Activated naive CD8-positive, alpha-beta T cell treated with anti-CD3 and anti-CD28 coated beads, Interleukin-2, amount 50 U/mL, for 24 hours (primary cell): Measurements from ENCODE around the gene CDRT4.

Experiments
- ATAC-seq: fragments of 150-1000 bp; cut with Tn5 transposase; one replicate; pipeline ENCODE4 v1.10.0; 2021
- DNase-seq: peaks from one replicate; pipeline ENCODE4 v3.0.0; 2021
- H3K27ac Mint-ChIP-seq: one replicate; pipeline ENCODE4 v1.8.0; 2021; ENCODE audit warnings: mild to moderate bottlenecking, mixed read lengths
- H3K27me3 Mint-ChIP-seq: one replicate; pipeline ENCODE4 v1.8.0; 2021; ENCODE audit warnings: mixed read lengths
- H3K36me3 Mint-ChIP-seq: one replicate; pipeline ENCODE4 v1.8.0; 2021; ENCODE audit warnings: low read depth, mixed read lengths
- H3K4me1 Mint-ChIP-seq: one replicate; pipeline ENCODE4 v1.8.0; 2021; ENCODE audit warnings: mixed read lengths
- H3K4me3 Mint-ChIP-seq: one replicate; pipeline ENCODE4 v1.8.0; 2021; ENCODE audit warnings: mild to moderate bottlenecking, moderate library complexity, mixed read lengths
- H3K9me3 Mint-ChIP-seq: one replicate; pipeline ENCODE4 v1.8.0; 2021; ENCODE audit warnings: mixed read lengths

CDRT4 gene

GRCh38 chr17:15438491-15439105 is 28.8 kb downstream of the CDRT4 start:
- Mint-ChIP-seq H3K36me3 (peaks cover 42% of the 10 kb centered on the region), H3K4me3 (no peak overlapping the region), H3K9me3 (peaks cover 6% of the 10 kb centered on the region), H3K4me1 (peaks cover 6% of the 10 kb centered on the region), H3K27me3 (no peaks in the 10 kb centered on the region), H3K27ac (no peak overlapping the region)
- ATAC-seq: no peak
- no peak for DNase-seq

- peaks cover 38% of the 10 kb centered on the region for H3K36me3 Mint-ChIP-seq
- H3K27me3 Mint-ChIP-seq: no peaks in the 10 kb centered on the region
- no peak overlapping the region for H3K4me3 Mint-ChIP-seq
- H3K4me1 Mint-ChIP-seq: peaks cover 6% of the 10 kb centered on the region
- H3K27ac Mint-ChIP-seq: no peak overlapping the region
- ATAC-seq (no peak), DNase-seq (no peak)
- peaks cover 6% of the 10 kb centered on the region for H3K9me3 Mint-ChIP-seq
These were observed 30.2 kb downstream of the CDRT4 start for GRCh38 chr17:15437303-15437635.

DNA sequence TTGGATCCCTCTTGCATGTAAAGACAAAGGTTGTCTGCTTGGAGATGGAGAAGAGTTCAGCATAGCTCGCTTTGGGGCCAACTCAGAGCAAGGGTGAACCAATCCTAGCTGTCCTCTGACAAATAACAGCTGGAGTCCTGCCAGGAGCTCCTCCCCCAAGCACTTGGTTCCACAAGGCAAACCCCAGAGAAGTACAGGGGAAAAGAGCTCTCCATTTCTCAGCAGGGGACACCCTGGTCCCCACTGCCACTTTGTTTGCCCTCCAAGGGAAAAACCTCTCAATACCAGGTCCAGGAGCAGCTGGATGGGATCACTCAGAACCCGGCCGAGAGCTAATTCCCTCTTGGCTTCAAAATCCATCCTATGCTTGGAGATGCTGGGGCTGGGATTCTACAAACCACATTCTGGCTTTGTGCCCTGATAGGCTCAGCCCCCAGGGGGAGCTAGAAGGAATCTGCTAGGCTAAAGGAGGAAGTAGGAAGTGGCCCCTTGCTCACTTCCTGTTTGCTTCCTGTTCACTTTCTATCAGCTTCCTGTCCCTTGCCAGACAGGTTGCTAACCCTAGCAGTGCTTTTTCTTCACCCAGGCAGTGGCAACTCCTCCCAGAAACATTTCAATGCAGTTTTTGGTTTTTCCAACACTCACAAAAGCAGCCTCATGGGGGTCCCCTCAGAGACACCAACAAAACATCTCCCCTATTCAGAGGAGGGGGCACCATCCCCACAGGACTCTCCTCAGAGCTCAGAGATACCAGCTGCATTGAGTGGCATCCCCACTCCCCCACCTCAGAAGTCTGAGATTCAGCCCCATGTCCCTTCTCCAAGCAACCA is 30.7 kb downstream of the CDRT4 start:
- H3K36me3 Mint-ChIP-seq: peaks cover 38% of the 10 kb centered on the region
- ATAC-seq: no peak
- peaks cover 6% of the 10 kb centered on the region for H3K9me3 Mint-ChIP-seq
- H3K27ac Mint-ChIP-seq: no peak overlapping the region
- H3K27me3 Mint-ChIP-seq: no peaks in the 10 kb centered on the region
- H3K4me3 Mint-ChIP-seq: no peak overlapping the region
- peak; percentile 9 for DNase-seq
- H3K4me1 Mint-ChIP-seq: peaks cover 6% of the 10 kb centered on the region

GRCh38 chr17:15434956-15435355 is 32.5 kb downstream of the CDRT4 start:
- ATAC-seq (no peak), DNase-seq (no peak)
- peaks cover 6% of the 10 kb centered on the region for H3K9me3 Mint-ChIP-seq
- no peak overlapping the region for H3K27ac Mint-ChIP-seq
- H3K4me1 Mint-ChIP-seq: peaks cover 6% of the 10 kb centered on the region
- no peaks in the 10 kb centered on the region for H3K27me3 Mint-ChIP-seq
- no peak overlapping the region for H3K4me3 Mint-ChIP-seq
- peaks cover 33% of the 10 kb centered on the region for H3K36me3 Mint-ChIP-seq

- peaks cover 1% of the 10 kb centered on the region for H3K27me3 Mint-ChIP-seq
- peaks cover 6% of the 10 kb centered on the region for H3K9me3 Mint-ChIP-seq
- no peak overlapping the region for H3K4me3 Mint-ChIP-seq
- H3K27ac Mint-ChIP-seq: no peak overlapping the region
- ATAC-seq (no peak), DNase-seq (no peak)
- H3K4me1 Mint-ChIP-seq: peaks cover 6% of the 10 kb centered on the region
- peaks cover 21% of the 10 kb centered on the region for H3K36me3 Mint-ChIP-seq
These were observed 34.4 kb downstream of the CDRT4 start for GRCh38 chr17:15432807-15433611.

- ATAC-seq: no peak
- H3K36me3 Mint-ChIP-seq: peaks cover 9% of the 10 kb centered on the region
These were observed 35.7 kb downstream of the CDRT4 start for GRCh38 chr17:15431766-15432165.

GRCh38 chr17:15431196-15431595 is 36.2 kb downstream of the CDRT4 start:
- Mint-ChIP-seq H3K4me1 (no peaks in the 10 kb centered on the region), H3K9me3 (peaks cover 7% of the 10 kb centered on the region), H3K27ac (no peak overlapping the region), H3K4me3 (no peak overlapping the region), H3K36me3 (peaks cover 4% of the 10 kb centered on the region), H3K27me3 (peaks cover 1% of the 10 kb centered on the region)
- ATAC-seq: no peak
- DNase-seq: no peak

More at GRCh38 chr17:15431766-15432165, 35.7 kb downstream of the CDRT4 start:
- H3K4me1 Mint-ChIP-seq: peaks cover 2% of the 10 kb centered on the region
- peaks cover 1% of the 10 kb centered on the region for H3K27me3 Mint-ChIP-seq
- H3K9me3 Mint-ChIP-seq: peaks cover 5% of the 10 kb centered on the region
- H3K27ac Mint-ChIP-seq: no peak overlapping the region
- no peak overlapping the region for H3K4me3 Mint-ChIP-seq
- DNase-seq: no peak

DNA sequence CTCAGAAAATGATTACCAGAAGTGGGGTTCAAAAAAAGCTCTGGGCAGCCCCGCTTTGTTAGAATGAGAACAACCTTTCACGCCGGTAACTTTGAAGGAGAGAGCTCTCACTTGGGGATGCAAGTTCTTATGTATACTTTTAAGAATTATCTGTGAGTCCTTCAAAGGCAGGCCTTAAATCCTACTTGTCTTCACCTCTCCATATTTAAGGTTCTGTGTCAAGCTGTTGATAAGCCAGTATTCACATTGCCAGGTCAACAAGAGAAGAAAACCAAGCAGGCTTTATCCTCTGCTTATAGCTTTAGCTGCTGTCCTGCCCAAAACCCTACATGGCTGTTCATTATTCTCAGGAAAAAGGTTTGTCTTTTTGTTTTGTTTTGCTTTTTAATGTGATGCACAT is 42.9 kb downstream of the CDRT4 start:
- no peak for DNase-seq
- H3K36me3 Mint-ChIP-seq: no peaks in the 10 kb centered on the region
- H3K27me3 Mint-ChIP-seq: peaks cover 1% of the 10 kb centered on the region
- peaks cover 7% of the 10 kb centered on the region for H3K9me3 Mint-ChIP-seq
- no peak overlapping the region for H3K27ac Mint-ChIP-seq
- no peaks in the 10 kb centered on the region for H3K4me1 Mint-ChIP-seq
- no peak overlapping the region for H3K4me3 Mint-ChIP-seq
- ATAC-seq: no peak

DNA sequence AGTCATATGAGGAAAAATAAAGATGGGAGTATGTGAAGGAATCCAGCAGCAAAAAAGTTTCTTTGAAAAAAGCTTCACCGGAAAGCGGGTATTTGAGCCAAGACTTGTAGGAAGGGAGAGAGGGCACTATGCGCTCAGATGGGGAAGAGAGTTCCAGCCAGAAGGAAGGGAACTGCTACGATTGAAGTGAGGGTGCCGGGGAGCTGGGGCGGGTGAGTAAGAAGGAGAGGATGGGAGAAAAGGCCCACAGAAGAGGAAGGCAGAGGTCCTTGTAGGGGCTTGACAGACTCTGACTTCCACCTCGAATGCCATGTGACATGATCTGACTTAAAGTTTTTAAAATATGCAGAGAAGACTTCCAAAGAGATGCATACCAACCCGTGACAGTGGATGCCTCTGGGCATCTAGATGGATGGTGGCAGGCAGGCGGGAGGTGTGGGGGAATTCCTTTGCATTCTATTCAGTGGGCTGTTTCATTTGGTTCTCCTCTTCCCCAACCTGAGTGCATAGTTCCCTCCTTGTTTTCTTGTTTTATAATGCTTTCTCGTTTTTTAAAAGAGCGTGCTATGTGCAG is 44.9 kb downstream of the CDRT4 start:
- DNase-seq (no peak), ATAC-seq (no peak)
- H3K27ac Mint-ChIP-seq: no peak overlapping the region
- H3K9me3 Mint-ChIP-seq: peaks cover 7% of the 10 kb centered on the region
- H3K4me1 Mint-ChIP-seq: no peaks in the 10 kb centered on the region
- H3K36me3 Mint-ChIP-seq: no peaks in the 10 kb centered on the region
- no peak overlapping the region for H3K4me3 Mint-ChIP-seq
- H3K27me3 Mint-ChIP-seq: no peaks in the 10 kb centered on the region

DNA sequence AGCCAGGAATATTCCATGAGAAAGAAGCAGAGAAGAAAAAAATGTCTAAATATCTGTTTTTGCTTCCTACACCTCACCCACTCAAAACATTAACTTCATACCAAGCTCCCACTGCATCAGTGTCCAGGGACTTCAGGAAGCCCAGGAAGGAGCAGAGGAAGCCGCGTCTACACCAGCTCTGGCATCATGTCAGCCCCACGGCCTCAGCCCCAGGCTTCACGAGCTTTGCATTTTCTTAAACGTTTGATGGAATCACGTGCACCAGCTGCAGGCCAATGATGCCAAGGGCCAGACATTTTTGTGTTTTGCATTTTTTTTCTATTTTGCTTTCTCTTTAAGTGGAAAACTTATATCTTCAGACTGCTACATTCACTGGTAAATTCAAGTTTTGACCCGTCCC is 48.6 kb downstream of the CDRT4 start:
- Mint-ChIP-seq H3K27me3 (no peaks in the 10 kb centered on the region), H3K4me1 (no peaks in the 10 kb centered on the region)

GRCh38 chr17:15414532-15415306 is 52.7 kb downstream of the CDRT4 start:
- no peak for ATAC-seq
- H3K4me1 Mint-ChIP-seq: no peaks in the 10 kb centered on the region
- H3K27me3 Mint-ChIP-seq: no peaks in the 10 kb centered on the region
- no peaks in the 10 kb centered on the region for H3K36me3 Mint-ChIP-seq
- H3K9me3 Mint-ChIP-seq: no peaks in the 10 kb centered on the region
- H3K4me3 Mint-ChIP-seq: no peak overlapping the region
- no peak for DNase-seq
- H3K27ac Mint-ChIP-seq: no peak overlapping the region

More for the DNA sequence above, 48.6 kb downstream of the CDRT4 start:
- Mint-ChIP-seq H3K4me3 (no peak overlapping the region), H3K36me3 (no peaks in the 10 kb centered on the region), H3K27ac (no peak overlapping the region), H3K9me3 (no peaks in the 10 kb centered on the region)
- DNase-seq (no peak), ATAC-seq (no peak)

GRCh38 chr17:15413101-15413771 is 54.2 kb downstream of the CDRT4 start:
- Mint-ChIP-seq H3K27me3 (no peaks in the 10 kb centered on the region), H3K27ac (no peak overlapping the region), H3K4me1 (no peaks in the 10 kb centered on the region), H3K9me3 (no peaks in the 10 kb centered on the region), H3K36me3 (no peaks in the 10 kb centered on the region), H3K4me3 (no peak overlapping the region)
- ATAC-seq (no peak), DNase-seq (no peak)

- Mint-ChIP-seq H3K4me1 (no peaks in the 10 kb centered on the region), H3K27ac (no peak overlapping the region), H3K9me3 (no peaks in the 10 kb centered on the region), H3K36me3 (no peaks in the 10 kb centered on the region), H3K27me3 (no peaks in the 10 kb centered on the region), H3K4me3 (no peak overlapping the region)
- ATAC-seq: no peak
- no peak for DNase-seq
These were observed 54.8 kb downstream of the CDRT4 start for GRCh38 chr17:15412606-15413005.
